ENCODE measurements around the gene COG7.
"Not testable (repeated sequence)": the region's sequence is repeated elsewhere in the genome, so short reads cannot be mapped to it uniquely, and the experiment has no call there.

COG7 gene

DNA sequence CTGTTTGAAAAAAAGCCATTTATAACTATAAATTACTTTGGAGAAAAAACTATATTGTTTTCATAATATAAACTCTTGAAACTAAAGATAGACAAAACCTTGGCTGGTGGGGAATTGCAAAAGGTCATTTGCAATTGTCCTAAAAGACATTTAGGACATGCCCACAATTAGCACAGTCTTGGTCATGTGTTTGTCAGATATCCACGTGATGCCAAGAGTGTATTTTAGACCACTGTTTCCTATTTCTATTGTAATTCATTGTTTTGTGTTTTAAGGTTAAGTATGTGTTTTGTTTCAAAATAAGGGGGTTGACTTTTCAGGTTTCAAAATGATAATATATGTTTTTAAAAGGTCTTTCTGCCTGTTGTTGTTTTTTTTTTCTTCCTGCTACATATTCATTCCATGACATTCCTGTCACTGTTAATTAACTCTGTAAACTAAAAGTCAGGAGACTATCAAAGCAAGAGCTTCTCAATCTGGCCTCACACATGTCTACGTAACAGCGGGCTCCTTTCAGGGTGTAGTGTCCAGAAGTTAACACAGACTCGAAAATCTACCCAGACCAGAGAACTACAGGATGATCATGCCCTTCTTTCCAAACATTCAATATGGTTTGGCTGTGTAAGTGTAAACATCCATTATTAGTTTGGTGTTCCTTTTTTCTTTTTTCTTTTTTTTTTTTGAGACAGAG, 58.7 kb downstream of the COG7 start:
- no peak for TF ChIP-seq POLR2A (IDR thresholded peaks at IDR 0.05; ENCODE audit: low read depth, low read length)
- no peak for FAIRE-seq
- no peak for DNase-seq (ENCODE audit: insufficient read length, low spot score)

DNA sequence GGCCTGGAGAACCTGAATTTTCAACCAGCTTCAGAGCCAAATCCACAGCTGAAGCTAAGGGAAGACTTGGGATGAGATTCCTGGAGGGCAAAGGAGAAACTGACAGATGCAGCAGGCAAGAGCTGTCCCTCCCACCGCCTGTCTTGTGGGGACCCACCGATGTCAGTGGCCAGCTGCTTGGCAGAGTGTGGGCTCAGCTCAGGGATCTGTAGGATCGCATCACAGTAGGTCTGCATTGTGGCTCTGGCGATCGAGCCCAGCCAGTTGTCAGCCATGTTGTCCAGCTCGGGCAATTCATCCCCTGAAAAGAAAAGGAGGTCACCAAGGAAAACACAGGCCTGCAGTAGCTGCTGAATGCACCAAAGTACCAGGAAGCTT, 60.8 kb downstream of the COG7 start:
- DNase-seq (ENCODE audit: insufficient read length, low spot score): no peak
- no peak for FAIRE-seq
- no peak for TF ChIP-seq POLR2A (IDR thresholded peaks at IDR 0.05; ENCODE audit: low read depth, low read length)

DNA sequence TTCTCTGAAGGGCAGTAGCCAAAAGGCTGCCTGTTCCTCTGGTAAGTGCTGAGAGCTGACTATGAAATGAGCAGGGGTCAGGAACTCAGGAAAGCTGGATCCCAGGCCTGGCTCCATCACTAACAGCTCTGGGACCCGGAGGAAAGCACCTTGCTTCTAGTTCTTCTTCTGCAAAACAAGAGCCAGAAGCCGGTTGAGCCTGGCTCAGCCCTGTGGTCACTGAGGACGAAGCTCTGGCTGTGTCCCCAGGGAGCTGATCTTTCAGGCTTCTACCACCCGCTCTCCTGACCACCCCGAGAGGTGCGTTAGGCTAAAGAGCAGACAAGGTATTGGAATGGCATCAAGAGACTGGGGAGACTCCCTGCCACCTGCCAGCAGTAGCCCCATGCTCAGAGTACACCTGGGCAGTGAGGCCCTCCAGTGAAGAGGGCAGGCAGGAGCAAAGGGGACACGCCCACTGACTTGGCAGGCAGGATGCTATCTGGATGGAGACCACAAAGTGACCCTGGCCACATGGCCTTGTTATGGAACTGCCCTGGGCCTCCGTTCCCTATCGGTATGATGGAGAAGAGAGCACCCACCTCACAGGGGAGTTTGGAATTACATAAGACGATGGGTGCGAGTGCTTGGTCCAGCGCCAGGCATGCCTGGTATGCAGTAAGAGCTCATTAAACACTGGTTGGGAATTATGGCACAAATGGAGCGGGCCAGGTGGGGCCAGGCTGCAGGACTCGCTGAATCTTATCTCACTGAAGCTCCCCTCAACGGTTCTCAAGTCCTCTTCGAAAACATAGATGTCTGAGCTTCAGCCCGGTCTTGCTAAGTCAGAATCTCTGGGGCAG, 61.4 kb downstream of the COG7 start:
- DNase-seq (ENCODE audit: insufficient read length, low spot score): no peak

DNA sequence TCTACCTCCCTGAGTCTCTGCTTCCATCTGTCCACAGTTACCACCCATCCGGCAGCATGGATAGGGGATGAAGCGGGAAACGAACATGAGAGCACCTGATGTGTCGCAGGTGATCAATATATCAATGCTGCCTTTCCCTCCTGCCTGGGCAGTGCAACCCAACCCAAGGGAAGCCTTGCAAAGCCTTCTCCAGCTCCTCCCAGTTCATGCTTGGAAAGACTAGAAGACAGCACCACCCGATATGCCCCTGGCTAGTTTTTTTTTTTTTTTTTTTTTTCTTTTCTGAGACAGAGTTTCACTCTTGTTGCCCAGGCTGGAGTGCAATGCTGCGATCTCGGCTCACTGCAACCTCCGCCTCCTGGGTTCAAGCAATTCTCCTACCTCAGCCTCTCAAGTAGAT, 63.1 kb downstream of the COG7 start:
- FAIRE-seq; DNase-seq (ENCODE audit: insufficient read length, low spot score): not testable (repeated sequence)

More for the DNA sequence above, 61.4 kb downstream of the COG7 start:
- no peak for TF ChIP-seq POLR2A (IDR thresholded peaks at IDR 0.05; ENCODE audit: low read depth, low read length)
- FAIRE-seq: no peak

DNA sequence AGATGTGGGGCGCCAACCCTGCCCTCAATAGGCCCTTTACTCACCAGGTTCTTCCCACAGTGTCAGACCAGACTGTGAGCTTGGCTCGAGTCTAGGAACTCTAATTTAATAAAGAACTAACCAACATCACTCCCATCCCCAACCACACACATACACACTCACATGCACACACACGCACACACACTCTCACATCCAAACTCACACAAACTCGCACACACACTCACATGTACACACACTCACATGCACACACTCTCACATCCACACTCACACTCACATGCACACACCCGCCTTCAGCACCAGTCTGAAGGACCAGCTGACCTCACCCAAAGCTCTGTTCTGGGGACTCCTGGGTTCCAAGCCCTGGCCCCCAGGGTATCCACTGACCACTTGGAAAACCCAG, 63.8 kb downstream of the COG7 start:
- TF ChIP-seq POLR2A (IDR thresholded peaks at IDR 0.05; ENCODE audit: low read depth, low read length): no peak
- DNase-seq (ENCODE audit: insufficient read length, low spot score) (no peak), FAIRE-seq (no peak)

DNA sequence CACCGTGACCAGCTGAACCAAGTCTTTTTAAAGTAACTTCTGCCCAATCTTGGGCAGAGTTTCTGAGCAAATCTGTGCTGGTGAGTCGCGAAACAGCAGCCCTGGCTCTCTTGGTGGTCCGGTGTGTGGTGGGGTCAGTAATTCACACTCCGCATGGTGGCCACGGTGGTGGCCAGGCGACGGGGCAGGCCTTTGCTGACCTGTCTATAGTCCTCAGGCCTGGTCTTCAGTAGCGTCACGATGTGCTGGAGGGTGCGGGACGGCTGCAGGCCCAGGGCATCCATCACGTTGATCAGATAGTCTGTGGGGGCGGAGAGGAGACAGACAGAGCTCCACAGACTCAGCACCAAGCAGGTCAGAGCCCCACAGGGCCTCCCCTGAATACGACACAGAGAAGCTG, 64.2 kb downstream of the COG7 start:
- FAIRE-seq: no peak
- no peak for TF ChIP-seq POLR2A (IDR thresholded peaks at IDR 0.05; ENCODE audit: low read depth, low read length)

DNA sequence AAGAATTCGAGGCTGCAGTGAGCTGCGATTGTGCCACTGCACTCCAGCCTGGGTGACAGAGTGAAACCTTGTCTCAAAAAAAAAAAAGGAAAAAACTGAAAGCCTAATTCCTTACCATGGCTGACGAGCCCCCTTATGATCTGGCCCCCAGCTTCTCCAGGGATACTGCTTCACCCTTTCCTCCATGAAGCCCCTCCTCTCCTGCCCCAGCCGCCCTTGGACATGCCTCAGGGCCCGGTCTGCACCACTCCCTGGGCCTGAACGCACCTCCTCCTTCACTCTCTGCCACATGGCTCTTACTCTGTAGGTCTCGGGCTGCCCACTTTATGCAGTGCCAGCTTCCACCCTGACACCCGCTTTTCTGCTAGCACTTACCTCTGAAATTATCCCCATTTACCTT, 65.3 kb downstream of the COG7 start:
- no peak for TF ChIP-seq POLR2A (IDR thresholded peaks at IDR 0.05; ENCODE audit: low read depth, low read length)
- DNase-seq (ENCODE audit: insufficient read length, low spot score): no peak
- no peak for FAIRE-seq

More for the DNA sequence above, 64.2 kb downstream of the COG7 start:
- no peak for DNase-seq (ENCODE audit: insufficient read length, low spot score)

DNA sequence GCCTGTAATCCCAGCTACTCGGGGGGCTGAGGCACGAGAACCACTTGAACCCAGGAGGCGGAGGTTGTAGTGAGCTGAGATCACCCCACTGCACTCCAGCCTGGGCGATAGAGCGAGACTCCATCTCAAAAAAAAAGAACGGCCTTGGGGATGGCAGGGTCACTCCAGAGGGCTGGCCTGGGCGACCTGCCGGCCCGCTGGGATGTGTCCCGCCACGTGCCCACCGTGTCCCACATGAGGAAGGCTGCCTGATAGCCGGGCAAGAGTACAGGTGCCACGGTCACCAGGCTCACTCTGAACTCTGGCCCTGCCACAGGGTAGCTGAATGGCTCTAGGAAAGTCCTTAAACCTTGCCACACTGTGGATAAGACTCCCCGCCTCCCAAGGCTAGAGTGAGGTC, 67.5 kb downstream of the COG7 start:
- TF ChIP-seq POLR2A (IDR thresholded peaks at IDR 0.05; ENCODE audit: low read depth, low read length): no peak
- no peak for DNase-seq (ENCODE audit: insufficient read length, low spot score)
- FAIRE-seq: no peak

DNA sequence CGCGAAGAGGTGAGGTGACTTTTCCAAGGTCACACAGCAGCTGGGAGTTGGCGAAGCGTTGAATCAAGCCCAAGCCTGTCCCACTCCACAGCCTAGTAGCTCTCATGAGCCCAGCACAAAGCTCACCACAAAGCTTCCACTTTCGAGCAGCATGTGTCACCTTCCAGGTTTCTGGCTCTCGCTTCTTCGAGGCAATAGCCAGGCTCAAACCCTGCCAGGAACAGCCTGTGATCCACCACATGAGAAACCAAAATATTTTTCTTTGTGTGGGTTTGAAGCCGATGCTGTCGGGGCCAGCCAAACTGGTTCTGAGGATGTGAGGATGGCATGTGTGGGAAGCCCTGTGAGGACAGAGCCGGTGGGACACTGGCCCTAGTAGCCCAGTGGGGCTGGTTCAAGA, 68.1 kb downstream of the COG7 start:
- no peak for FAIRE-seq
- no peak for TF ChIP-seq POLR2A (IDR thresholded peaks at IDR 0.05; ENCODE audit: low read depth, low read length)
- no peak for DNase-seq (ENCODE audit: insufficient read length, low spot score)

DNA sequence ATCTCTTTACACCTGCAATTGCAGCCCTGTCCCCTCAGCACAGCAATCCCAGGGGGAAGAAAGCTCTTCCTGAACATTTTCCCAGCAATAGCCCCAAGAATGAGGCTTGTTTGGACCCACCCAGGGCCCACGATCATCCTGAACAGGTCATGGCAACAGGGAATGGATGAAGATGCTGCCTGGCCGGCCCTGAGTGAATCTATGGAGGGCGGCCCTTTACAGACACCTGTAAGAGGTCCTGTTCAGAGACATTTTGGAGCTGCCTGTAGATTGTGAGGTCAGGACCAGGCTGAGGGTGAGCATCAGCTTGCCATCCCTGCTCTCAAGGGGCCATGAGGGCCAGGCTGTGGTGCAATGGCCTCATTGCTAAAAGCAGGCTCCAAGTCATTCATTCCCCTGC, 69.1 kb downstream of the COG7 start:
- FAIRE-seq (no peak), DNase-seq (ENCODE audit: insufficient read length, low spot score) (no peak)
- no peak for TF ChIP-seq POLR2A (IDR thresholded peaks at IDR 0.05; ENCODE audit: low read depth, low read length)

DNA sequence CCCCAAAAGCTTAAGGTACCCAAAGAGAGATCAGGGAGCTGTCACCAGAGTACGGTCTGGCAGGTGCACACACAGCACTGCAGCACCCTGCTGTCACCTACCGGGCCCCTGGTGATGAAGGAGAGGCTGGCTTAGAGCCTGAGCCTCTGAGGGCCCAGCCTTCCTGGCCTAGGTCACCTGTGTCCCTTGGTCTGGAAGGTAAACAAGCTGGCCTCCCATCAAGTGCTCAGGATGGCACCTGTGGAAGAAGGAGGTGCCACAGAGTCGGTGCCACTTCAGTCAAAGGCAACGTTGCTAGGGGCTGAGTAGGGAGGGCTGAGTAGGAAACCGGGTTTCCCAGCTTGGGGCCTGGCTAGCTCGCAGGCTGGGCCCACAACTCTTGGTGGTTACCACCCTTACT, 70.7 kb downstream of the COG7 start:
- DNase-seq (ENCODE audit: insufficient read length, low spot score) (no peak), FAIRE-seq (no peak)
- no peak for TF ChIP-seq POLR2A (IDR thresholded peaks at IDR 0.05; ENCODE audit: low read depth, low read length)

DNA sequence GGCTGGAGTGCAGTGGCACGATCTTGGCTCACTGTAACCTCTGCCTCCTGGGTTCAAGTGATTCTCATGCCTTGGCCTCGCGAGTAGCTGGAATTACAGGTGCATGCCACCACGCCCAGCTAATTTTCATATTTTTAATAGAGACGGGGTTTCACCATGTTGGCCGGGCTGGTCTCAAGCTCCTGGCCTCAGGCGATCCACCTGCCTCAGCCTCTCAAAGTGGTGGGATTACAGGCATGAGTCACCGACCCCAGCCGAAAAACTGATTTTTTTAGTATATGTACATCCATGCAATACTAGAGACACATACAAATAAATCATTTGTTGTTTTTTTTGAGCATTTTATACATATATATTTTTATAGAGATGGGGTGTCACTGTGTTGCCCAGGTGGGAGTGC, 71.3 kb downstream of the COG7 start:
- not testable (repeated sequence) for DNase-seq (ENCODE audit: insufficient read length, low spot score); FAIRE-seq

DNA sequence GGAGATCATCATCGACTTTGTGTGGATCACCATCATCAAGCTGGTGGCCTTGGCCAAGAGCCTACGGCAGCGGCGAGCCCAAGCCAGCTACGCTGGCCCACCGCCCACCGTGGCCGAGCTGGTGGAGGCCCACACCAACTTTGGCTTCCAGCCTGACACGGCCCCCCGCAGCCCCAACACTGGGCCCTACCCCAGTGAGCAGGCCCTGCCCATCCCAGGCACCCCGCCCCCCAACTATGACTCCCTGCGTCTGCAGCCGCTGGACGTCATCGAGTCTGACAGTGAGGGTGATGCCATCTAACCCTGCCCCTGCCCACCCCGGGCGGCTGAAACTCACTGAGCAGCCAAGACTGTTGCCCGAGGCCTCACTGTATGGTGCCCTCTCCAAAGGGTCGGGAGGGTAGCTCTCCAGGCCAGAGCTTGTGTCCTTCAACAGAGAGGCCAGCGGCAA, 72.5 kb downstream of the COG7 start:
- FAIRE-seq (no peak), DNase-seq (ENCODE audit: insufficient read length, low spot score) (no peak)
- TF ChIP-seq POLR2A (IDR thresholded peaks at IDR 0.05; ENCODE audit: low read depth, low read length): no peak

DNA sequence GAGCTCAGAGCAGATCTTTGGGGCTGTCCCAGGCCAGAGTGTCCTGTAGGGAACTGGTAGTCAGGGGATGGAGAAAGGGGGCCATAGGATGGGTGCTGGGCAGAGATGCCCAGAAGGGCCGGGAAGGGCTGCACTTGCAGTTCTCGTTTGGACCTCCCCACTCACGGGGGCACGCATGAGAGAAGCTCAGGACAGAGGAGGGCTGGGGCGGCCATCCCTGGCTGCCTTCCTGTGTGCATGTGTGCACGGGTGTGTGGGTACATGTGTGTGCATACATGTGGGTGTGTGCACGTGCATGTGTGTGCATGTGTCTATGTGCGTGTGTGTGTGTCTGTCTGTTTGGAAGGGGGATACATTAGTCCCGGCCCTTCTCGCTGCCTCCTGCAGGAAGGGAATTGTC, 73.3 kb downstream of the COG7 start:
- FAIRE-seq (no peak), DNase-seq (ENCODE audit: insufficient read length, low spot score) (no peak)
- TF ChIP-seq POLR2A (IDR thresholded peaks at IDR 0.05; ENCODE audit: low read depth, low read length): no peak

DNA sequence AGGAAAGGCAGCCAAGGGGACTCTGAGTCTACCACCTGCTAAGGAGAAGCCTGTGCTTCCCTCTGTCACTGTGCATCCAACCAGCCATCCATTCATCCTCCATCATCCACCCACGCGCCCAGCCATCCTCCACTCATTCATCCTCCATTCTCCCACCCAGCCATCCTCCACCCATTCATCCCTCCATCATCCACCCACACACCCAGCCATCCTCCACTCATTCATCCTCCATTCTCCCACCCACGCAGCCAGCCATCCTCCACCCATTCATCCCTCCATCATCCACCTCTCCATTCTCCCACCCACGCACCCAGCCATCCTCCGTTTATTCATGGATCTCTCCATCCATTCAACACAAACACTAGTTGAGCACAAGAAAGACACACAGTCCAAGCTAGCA, 74.1 kb downstream of the COG7 start:
- DNase-seq (ENCODE audit: insufficient read length, low spot score) (no peak), FAIRE-seq (no peak)
- TF ChIP-seq POLR2A (IDR thresholded peaks at IDR 0.05; ENCODE audit: low read depth, low read length): no peak

Measured in H54 (cell line).